H1 (cell line): Measurements from ENCODE around the gene SCN2B. TPM values are rescaled to one million over a fixed set of nuclear protein-coding genes. Genes with fewer than 3 reads are reported as not detected.

Experiments
- ATF3 ChIP-seq: IDR thresholded peaks from 2 replicates; pipeline ENCODE4 v1.6.1; 2011; ENCODE audit warnings: low read depth, mild to moderate bottlenecking, low read length; ENCODE audit not compliant: insufficient read depth
- POLR2AphosphoS5 ChIP-seq: IDR thresholded peaks from 2 replicates; pipeline ENCODE4 v1.6.1; 2011; ENCODE audit warnings: low read depth, low read length
- polyA plus RNA-seq, 7 experiments: library from polyadenylated mRNA; depleted of rRNA in 3 of 7; stranded (reverse) in 5 of 7; unstranded in 2 of 7; fragments of >200 nt in 5 of 7; fragments of 200-250 nt in 2 of 7; gene quantifications; 1 replicate in 5 of 7; 2 replicates in 1 of 7; 4 replicates in 1 of 7; pipeline versions ENCODE4 v1.2.1 to v1.2.3, GENCODE V29; 2011 to 2013; ENCODE audit warnings: missing spikeins in 2 of 7, mixed read lengths in 2 of 7
- total RNA-seq: library from RNA; stranded (reverse); fragmentation: NEBNext Ultra II Directional; extraction: Animal tissue kit (Norgen Biotek cat#: 25700); gene quantifications from 2 replicates; pipeline ENCODE4 v1.2.1, GENCODE V29; 2021

SCN2B gene
- total and polyA plus RNA-seq, 2 of the 8 experiments (the other 6 are each of a cell fraction or from before 2014, with no cell fraction given) = 0.14 to 0.24 TPM

- TF ChIP-seq POLR2AphosphoS5 (no peak), ATF3 (no peak)
- TF ChIP-seq, all 59 proteins: peak for 0
These were observed 46.0 kb upstream of the SCN2B start (continued) for GRCh38 chr11:118222437-118222836.
